NCI-H460 (cell line): ENCODE data around the gene WDR1. TPM values are rescaled to one million over a fixed set of nuclear protein-coding genes. Genes with fewer than 3 reads are reported as not detected.

ENCODE experiments used
- DNase-seq: peaks from one replicate; pipeline ENCODE4 v3.0.0-alpha.2; 2016; ENCODE audit warnings: low read depth; ENCODE audit errors: extremely low read depth
- total RNA-seq: library from RNA; depleted of rRNA; stranded (reverse); fragments of >200 nt; shearing (Covaris generic); gene quantifications from 2 replicates; pipeline ENCODE4 v1.2.3, GENCODE V29; 2014

The WDR1 gene
- total RNA-seq, 1 experiment from 2014 or later: 105 TPM

DNA sequence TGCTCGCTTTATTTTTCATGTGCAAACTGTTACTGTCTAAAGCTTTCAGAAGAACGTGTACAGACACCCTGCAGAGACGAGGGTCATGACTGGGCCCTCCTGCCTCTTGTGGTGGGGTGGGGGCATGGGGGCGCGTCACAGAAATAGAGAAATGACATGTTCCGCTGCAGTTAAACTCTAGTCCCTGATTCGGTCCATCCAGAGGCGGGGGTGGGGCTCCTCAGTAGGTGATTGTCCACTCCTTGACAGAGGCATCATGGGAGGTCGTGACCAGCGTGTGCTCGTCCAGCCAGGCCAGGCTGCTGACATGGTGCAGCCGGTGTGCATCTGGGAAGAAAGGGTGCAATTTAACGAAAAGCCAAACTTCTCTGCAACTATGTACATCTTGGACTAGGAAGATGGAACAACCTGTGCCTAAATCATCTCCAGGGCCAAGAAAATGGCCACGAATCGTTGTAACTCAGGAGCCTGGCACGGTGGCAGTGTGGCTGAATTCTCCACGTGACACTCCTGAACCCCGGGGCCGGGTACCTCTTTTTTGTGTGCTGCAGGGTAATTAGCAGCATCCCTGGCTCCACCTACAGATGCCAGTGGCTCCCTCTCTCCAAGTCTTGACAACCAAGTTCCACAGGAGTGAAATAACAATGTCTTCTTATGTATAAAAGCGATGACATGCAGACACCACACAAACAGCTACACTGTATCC, 41.3 kb downstream of the WDR1 start:
- no peak for DNase-seq

DNA sequence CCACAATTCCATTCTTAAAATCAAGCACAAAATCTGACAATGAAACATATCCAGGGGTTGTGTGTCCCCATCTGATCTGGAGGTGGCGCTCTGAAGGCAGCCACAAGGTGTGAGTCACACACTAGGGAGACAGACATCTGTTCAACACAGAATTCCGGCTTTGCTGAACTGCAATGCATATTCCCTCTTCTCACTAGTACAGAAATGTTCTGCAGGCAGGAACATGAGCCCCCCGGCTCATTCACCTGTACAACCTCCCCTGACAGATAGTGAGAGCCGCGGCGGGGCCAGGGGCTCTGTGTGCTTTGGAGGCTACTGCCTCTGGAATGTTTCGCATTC, 41.9 kb downstream of the WDR1 start:
- no peak for DNase-seq

- no peak for DNase-seq
These were observed 42.4 kb downstream of the WDR1 start for GRCh38 chr4:10074076-10074766.

DNA sequence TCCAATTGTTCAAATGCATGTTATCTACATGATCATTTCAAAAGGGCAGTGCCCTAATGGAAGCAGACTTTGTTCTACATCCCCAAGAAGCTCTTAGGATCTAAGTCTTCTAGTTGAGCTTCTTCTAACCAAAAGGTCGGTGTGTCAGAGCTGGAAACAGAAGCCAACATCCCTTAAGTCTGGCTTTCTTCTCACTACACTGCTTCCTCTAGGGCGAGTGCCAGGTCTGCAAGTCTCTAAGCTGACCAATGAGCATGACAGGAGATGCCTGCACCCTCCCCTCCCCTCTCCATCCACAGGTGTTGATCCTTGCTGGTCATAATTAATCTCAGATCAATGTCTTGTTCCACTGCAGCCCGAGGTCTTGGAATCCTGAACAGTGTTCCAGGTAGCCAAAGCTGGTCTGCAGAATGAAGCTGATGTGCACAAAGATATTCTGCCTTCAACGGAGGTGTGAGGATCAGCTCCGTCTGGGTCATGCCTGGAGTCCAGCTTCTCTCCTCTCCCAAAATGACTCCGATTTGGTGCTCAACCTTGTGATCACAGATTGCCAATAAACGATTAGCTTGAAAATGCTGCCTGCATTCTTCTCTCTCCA, 44.1 kb downstream of the WDR1 start:
- no peak for DNase-seq

DNA sequence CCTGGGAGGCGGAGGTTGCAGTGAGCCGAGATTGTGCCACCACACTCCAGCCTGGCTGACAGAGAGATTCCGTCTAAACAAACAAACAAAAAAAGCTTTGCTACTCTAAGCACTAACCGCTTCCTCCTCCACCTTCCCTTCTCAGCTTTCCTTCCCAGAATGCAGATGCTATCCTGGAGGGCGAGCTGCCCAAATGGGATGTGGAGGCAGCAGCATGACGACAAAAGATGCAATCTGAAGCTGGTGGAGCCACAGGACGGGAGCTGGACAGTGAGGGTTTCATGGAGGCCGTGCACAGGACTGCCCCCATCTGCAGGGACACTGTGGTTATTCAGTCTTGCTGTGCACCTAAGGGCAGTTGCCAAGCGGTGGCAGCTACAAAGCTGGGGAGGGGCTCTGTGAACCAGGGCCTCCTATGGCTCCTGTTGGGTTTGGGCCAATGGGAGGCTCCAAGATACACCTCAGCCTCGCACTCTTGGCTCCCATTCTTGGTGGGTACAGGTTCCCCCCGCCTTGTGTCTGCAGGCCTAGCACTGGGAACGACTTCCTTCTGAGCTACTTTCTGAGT, 47.4 kb downstream of the WDR1 start:
- DNase-seq: no peak

GRCh38 chr4:10066670-10067651, 49.6 kb downstream of the WDR1 start:
- DNase-seq: no peak

DNA sequence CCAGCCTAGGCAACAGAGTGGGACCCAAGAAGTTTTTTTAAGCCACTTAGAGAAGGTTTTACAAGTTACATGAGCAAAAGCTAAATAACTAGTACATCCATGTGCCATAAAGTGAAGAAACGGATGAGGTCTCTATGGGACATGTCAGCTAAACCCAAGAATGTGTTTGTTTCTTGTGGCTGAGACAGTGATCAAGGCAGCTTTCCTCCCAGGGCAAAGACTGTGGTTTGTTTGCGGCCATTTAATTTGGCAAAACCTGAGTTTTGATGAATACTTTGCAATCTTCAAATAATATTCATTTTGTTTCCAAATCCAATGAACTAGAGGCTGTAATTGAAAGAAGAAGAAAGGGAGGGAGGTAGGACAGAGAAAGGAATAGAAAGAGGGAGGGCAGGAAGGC, 50.4 kb downstream of the WDR1 start:
- no peak for DNase-seq

DNA sequence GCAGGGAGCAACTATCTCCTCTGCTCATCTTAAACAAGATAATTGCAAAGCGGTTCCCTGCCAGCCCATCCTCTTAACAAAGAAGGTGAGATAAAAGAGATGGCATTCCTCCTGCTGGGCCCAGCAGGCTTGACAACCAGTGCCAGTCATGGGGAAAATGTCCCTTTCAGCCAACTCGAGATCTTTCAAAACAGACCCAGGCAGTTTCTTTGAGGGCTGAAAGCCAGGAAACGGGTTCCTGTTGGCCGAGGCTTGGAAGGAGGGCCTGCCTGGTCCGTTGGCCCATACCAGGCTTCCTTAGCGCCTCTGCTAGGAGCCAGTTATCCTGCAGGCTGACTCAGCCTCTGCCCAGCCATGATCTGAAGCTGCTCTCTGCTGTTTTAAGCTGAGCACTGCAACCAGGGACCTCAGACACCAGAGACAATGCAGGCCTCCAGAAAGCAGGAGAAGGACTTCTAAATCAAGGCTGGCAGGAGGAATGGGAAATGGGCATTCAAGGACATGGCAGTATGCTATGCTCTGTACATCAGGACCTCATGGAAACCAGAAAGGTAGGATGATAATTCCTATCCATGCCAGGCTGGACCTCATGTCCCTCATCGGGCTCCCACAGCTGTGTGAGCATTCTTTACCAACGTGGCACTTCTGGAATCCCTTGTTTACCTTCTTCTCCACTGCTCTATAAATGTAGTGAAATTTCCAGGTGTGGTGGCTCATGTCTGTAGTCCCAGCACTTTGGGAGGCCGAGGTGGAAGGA, 52.9 kb downstream of the WDR1 start:
- DNase-seq: peak; percentile 11

DNA sequence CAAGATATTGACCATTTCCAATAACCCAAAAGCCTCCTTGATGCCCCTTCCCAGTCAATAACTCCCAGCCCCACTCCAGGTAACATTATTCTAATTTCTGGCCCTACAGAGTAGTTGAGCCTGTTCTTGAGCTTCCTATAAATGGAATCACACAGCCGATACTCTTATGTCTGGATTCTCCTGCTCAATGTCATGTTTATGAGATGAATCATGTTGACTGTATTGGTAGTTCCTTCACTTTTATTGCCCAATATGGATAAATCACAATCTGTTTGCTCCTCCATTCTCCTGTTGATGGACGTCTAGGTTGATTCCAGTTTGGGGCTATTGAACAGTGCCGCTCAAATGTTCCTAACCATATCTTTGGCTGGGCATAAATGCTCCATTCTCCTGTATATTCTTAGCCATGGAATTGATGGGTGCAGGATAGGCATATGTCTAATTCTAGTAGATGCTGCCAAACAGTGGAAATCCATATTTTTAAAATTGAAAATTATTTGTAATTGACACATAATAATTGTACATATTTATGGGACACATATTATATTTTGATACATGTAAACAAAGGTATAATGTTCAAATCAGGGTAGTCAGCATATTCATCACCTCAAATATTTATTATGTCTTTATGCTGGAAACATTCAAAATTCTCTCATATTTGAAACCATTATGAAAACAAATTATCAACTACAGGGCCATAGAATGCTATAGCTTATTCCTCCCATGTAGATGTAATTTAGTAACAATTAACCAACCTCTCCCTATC, 54.8 kb downstream of the WDR1 start:
- no peak for DNase-seq

DNA sequence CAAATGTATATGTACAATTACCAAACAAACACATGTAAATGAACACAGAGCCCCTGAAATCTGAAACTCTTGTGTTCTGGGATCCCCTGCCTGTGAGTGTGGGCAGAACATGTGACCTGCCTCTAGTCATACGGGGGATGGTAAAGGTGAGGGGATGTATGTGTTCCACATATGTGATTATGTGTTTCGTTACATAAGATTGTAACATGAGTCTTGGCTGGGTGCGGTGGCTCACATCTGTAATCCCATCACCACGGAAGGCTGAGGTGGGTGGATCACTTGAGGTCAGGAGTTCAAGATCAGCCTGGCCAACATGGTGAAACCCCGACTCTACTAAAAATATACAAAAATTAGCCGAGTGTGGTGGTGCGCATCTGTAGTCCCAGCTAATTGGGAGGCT, 58.2 kb downstream of the WDR1 start:
- DNase-seq: no peak

GRCh38 chr4:10057023-10057395, 59.6 kb downstream of the WDR1 start:
- DNase-seq: no peak

- no peak for DNase-seq
These were observed 60.1 kb downstream of the WDR1 start for GRCh38 chr4:10056334-10057022.

DNA sequence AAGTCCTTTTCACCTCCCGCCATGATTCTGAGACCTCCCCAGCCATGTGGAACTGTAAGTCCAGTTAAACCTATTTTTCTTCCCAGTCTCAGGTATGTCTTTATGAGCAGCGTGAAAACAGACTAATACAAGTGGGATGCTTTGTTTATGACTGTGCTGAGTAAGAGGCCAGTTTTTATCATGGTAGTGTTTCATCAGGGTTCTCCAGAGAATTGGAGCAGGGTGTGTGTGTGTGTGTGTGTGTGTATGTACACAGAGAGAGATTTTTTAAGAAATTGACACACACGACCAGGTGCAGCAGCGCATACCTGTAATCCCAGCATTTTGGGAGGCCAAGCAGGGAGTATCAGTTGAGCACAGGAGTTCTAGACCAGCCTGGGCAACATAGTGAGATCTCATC, 60.7 kb downstream of the WDR1 start:
- DNase-seq: no peak

GRCh38 chr4:10054571-10055041, 62.0 kb downstream of the WDR1 start:
- no peak for DNase-seq

GRCh38 chr4:10053635-10054453, 62.8 kb downstream of the WDR1 start:
- no peak for DNase-seq

- no peak for DNase-seq
These were observed 65.0 kb downstream of the WDR1 start for GRCh38 chr4:10051517-10052135.

DNA sequence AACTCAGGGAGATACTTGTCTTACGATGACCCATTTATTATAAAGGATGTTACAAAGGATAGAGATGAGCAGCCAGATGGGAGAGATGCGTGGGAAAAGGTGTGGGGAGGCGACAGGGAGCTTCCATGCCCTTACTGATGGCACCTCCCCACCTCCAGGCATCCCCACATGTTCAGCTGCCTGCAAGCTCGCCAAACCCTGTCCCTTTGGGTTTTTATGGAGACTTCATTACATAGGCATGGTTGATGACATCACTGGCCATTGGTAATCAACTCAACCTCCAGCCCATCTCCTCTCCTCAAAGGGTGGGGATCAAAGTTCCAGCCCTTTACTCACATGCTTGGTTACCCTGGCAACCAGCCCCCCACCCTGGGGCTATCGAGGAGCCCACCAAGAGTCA, 65.9 kb downstream of the WDR1 start:
- no peak for DNase-seq
